GM21381 (cell line): Measurements from ENCODE around the gene HOXB6.

Experiments used
- ATAC-seq: cut with Tn5 transposase; IDR thresholded peaks from one replicate; pipeline ENCODE4 v1.9.1; 2021; ENCODE audit warnings: mild to moderate bottlenecking, moderate library complexity; ENCODE audit not compliant: unreplicated experiment

Gene HOXB6

GRCh38 chr17:48555258-48556228 lies 49.2 kb downstream of the HOXB6 start:
- ATAC-seq: no peak

- ATAC-seq: no peak
Observed at GRCh38 chr17:48554412-48555257, 50.2 kb downstream of the HOXB6 start.

- ATAC-seq: no peak
Observed at GRCh38 chr17:48553826-48554225, 51.0 kb downstream of the HOXB6 start.

- ATAC-seq: no peak
Observed at GRCh38 chr17:48553190-48553547, 51.6 kb downstream of the HOXB6 start.

- ATAC-seq: no peak
Observed at GRCh38 chr17:48552466-48553189, 52.2 kb downstream of the HOXB6 start.

DNA sequence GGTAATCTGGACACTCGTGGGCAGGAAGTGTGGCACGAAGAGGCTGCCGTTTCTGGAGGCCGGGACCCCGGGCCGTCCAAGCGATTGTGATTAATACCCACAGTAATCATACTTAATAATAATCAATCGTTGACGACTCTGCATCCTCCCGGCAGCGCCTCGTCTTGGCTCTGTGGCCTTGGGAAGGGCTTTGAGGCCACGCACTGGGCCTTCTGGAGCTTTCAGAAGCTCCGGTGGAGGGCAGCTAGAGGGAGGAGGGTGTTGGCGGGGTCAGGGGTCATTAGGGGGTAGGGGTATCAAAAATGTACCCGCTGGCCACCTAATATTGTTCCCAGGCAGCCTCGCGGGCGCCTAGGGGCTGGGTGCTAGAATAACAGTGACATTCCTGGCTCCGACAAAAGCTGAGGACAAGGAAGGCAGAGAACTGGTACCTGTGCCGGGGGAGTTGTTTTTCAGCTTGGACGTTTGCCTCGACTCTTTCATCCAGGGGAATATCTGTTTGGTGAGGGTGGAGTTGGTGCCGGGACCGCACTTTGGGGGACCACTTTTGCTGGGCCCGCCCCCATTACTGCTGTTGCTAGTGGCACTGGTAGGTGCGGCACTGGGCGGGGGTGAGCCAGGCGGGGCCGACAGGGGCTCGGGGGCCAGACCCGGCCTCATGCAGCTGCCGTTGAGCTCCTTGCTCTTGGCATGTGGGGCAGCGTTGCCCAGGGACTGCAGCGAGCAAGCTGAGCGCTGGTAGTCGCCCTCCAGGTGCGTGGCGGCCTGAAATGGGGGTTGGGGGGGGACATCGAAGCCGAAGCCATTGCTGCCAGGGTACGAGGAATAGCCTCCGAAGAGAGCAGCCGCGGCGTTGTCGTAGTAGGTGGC lies 53.0 kb downstream of the HOXB6 start:
- no peak for ATAC-seq

DNA sequence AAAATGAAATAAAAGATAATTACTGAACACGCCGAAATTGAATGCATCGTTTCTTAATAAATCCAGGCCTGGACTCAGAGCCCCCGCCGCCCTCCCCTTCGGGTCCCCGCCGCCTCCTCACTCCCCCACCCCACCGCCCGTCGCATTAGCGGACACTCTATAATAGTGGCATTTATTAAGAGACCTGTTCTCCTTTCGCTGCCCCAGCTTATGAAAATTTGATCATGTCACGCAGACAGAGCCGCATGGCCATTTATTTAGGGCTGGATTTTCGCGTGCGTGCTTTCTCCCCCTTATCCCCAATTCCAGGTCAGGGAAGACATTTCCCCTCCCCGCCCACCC lies 53.6 kb downstream of the HOXB6 start:
- no peak for ATAC-seq

DNA sequence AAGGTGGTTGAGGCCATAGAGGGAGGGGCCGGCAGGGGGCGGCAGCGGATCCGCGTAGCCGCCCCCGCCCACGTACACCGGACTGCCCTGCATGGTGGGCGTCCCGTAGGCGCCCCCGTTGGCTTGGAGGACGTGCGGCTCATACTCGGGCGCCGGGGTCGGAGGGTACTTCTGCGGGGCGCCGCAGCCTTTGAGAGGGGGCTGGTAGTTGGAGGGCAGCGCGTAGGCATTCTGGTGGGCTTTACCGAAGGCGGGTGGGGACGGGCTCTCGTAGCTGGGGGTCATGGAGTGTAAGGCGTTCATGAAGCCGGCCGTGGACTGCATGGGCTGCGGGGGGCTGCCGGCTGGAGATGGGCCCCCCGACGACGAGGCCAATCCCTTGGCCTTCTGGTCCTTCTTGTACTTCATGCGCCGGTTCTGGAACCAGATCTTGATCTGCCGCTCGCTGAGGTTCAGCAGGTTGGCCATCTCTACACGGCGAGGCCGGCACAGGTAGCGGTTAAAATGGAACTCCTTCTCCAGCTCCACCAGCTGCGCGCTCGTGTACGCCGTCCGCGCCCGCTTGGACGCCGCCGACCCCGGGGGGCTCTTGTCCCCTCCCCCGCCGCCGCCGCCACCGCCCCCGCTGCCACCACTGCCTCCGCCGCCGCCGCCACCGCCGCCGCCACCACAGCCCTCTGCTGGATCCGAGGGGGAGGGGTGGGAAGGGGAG lies 54.1 kb downstream of the HOXB6 start:
- ATAC-seq: no peak

GRCh38 chr17:48549914-48550501 lies 54.8 kb downstream of the HOXB6 start:
- no peak for ATAC-seq

DNA sequence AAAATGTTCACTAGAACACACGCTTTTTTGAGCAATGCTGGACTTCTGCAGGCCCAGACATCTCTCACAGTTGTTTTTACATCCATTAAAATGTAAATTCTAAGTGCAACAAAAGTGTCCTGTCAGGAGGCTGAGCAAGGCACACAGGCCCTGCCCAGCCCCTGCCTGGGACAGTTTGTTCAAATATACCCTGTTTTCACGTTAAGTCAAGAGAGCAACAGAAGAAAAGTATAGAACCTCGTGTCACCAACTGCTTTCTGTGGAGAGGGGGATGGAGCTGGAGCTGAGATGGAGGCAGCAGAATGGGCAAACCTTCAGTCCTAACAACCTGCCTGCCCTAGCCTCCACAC lies 55.5 kb downstream of the HOXB6 start:
- ATAC-seq: no peak

DNA sequence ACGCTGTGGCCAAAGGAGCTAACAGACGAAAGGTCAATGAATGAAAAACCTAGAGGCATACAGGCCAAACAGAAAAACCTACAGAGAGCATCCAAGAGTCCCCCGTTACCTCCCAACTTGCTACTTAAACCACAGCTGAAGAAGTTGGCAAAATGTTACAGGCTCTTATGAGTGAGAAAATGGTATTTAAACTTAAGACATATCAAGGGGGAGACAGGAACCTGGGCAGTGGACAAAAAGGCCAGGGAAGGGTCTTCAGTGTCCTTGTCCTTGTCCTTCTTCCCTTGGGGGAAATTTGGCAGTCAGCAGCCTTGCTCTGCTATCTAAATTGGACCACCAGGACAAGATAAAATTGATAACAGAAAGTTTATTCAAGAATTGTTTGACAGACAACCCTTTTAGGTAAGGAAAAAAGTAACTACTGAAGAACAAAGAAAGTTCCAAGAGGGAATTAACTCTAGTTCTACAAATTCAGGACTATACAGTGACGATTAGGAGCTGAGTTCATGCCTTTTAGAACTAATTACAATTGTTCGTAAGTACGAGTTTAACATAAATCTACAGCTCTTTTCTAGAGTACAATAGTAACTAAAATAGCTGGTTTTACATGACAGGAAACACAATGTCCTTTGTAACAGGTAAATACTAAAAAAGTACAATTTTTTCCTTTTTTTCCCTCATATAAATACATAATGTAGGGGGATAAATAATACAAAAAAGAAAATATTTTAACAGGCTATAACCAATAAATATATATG lies 56.1 kb downstream of the HOXB6 start:
- no peak for ATAC-seq

DNA sequence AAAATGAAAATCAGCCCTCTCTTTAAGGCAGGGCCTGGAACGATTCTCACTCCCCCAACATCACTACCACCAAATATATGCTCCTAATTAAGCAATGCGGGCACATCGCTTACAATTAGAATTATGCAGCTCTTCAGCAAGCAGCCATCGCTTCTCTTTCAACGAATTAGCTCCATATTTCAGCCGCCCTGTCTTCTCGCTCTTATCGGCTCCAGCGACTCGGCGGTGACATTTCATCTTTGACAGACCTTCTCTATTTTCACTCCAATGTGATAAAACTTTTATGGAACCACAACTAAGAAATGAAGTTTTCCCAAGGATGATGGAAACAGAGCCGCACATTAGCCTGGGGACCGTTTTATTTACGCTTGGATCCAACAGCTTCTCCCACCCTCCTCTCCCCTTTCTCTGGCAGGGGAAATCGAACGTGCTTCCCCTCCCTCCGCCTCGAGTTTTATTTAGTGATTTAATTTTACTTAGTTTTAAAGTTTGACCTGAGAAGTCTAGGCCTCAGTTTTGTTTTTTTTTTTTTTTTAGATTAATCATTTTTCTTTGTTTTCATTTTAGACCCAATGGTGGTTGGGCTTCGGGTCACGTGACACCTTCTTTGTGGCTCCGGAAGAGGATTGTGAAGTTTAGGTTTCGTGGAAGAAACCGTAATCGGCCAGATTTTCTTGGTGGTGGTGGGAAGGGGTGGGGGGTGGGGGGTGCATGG lies 56.8 kb downstream of the HOXB6 start:
- no peak for ATAC-seq

- no peak for ATAC-seq
Observed at GRCh38 chr17:48546924-48547807, 57.6 kb downstream of the HOXB6 start.

- ATAC-seq: no peak
Observed at GRCh38 chr17:48546137-48546923, 58.5 kb downstream of the HOXB6 start.
